Measurements from ENCODE around the gene PIP5K1B. TPM values are rescaled to one million over a fixed set of nuclear protein-coding genes. Genes with fewer than 3 reads are reported as not detected.

PIP5K1B gene
- total and polyA plus RNA-seq, 4 donors, result 0.09 to 30.9 (median 0.29) TPM

GRCh38 chr9:68719847-68720246 lies 14.8 kb downstream of the PIP5K1B start:
- Histone ChIP-seq H3K27ac (ENCODE audit: low read depth in 1 of 2, low read length in 2 of 2) (no peak overlapping the region), H3K4me3 (ENCODE audit: low read depth in 1 of 3, low read length in 3 of 3) (no peak overlapping the region), H3K4me1 (ENCODE audit: control insufficient read depth in 4 of 4, insufficient read depth in 4 of 4, low read length in 3 of 4) (no peaks in the 10 kb centered on the region), H3K27me3 (ENCODE audit: control insufficient read depth in 4 of 4, insufficient read depth in 4 of 4, low read length in 3 of 4) (peaks cover 0 to 4% (median 0%) of the 10 kb centered on the region in 4 donors), H3K9me3 (ENCODE audit: control insufficient read depth in 4 of 4, low read length in 3 of 4) (peaks cover 0 to 3% (median 0%) of the 10 kb centered on the region in 4 donors), H3K9ac (ENCODE audit: low read depth in 1 of 2, low read length in 2 of 2) (no peak overlapping the region), H3K36me3 (ENCODE audit: control insufficient read depth in 4 of 4, insufficient read depth in 3 of 4, low read depth in 1 of 4, low read length in 3 of 4) (no peaks in the 10 kb centered on the region)
- 18% methylated on average over 2 of the region's 2 CpGs for WGBS
- no peak for TF ChIP-seq REST (IDR thresholded peaks at IDR 0.05)
- no peak for TF ChIP-seq CTCF (IDR thresholded peaks at IDR 0.05; ENCODE audit: low read depth, low read length, missing input control)
- TF ChIP-seq JUND (IDR thresholded peaks at IDR 0.05), result no peak
- no peak for TF ChIP-seq HNF4A (conservative IDR thresholded peaks at IDR 0.05)
- TF ChIP-seq NR2F2 (IDR thresholded peaks at IDR 0.05), result no peak
- no peak for TF ChIP-seq RAD21 (IDR thresholded peaks at IDR 0.05)
- TF ChIP-seq RXRA (IDR thresholded peaks at IDR 0.05), result no peak
- no peak for TF ChIP-seq FOXA1 (IDR thresholded peaks at IDR 0.05)
- no peak for TF ChIP-seq EGR1 (IDR thresholded peaks at IDR 0.05; ENCODE audit: low read depth in 2 of 2)
- no peak for TF ChIP-seq YY1 (IDR thresholded peaks at IDR 0.05)
- DNase-seq (ENCODE audit: low spot score), result no peak

- no peaks in the 10 kb centered on the region for H3K36me3 ChIP-seq (ENCODE audit: control insufficient read depth in 4 of 4, insufficient read depth in 3 of 4, low read depth in 1 of 4, low read length in 3 of 4)
- peaks cover 0 to 3% (median 0%) of the 10 kb centered on the region in 4 donors for H3K9me3 ChIP-seq (ENCODE audit: control insufficient read depth in 4 of 4, low read length in 3 of 4)
- no peak for DNase-seq (ENCODE audit: low spot score)
- H3K4me3 ChIP-seq (ENCODE audit: low read depth in 1 of 3, low read length in 3 of 3), result no peak overlapping the region
- peaks cover 0 to 4% (median 0%) of the 10 kb centered on the region in 4 donors for H3K27me3 ChIP-seq (ENCODE audit: control insufficient read depth in 4 of 4, insufficient read depth in 4 of 4, low read length in 3 of 4)
- WGBS, result 81% methylated on average over 7 of the region's 7 CpGs
- no peak overlapping the region for H3K9ac ChIP-seq (ENCODE audit: low read depth in 1 of 2, low read length in 2 of 2)
- TF ChIP-seq NR2F2 (IDR thresholded peaks at IDR 0.05) (no peak), ATF3 (IDR thresholded peaks at IDR 0.05) (no peak), JUND (IDR thresholded peaks at IDR 0.05) (no peak), GABPA (IDR thresholded peaks at IDR 0.05 in 1 of 2, conservative IDR thresholded peaks at IDR 0.05 in 1 of 2) (no peak), YY1 (IDR thresholded peaks at IDR 0.05) (no peak), TAF1 (conservative IDR thresholded peaks at IDR 0.05) (no peak), EGR1 (IDR thresholded peaks at IDR 0.05; ENCODE audit: low read depth in 2 of 2) (no peak), CTCF (IDR thresholded peaks at IDR 0.05; ENCODE audit: low read depth, low read length, missing input control) (no peak), ZBTB33 (IDR thresholded peaks at IDR 0.05) (no peak)
- no peak overlapping the region for H3K27ac ChIP-seq (ENCODE audit: low read depth in 1 of 2, low read length in 2 of 2)
- H3K4me1 ChIP-seq (ENCODE audit: control insufficient read depth in 4 of 4, insufficient read depth in 4 of 4, low read length in 3 of 4), result no peaks in the 10 kb centered on the region
Measured at GRCh38 chr9:68720656-68721313, 15.7 kb downstream of the PIP5K1B start.
